Activated CD8-positive, alpha-beta memory T cell treated with anti-CD3 and anti-CD28 coated beads, Interleukin-2, amount 50 U/mL, for 24 hours (primary cell): Measurements from ENCODE around the gene LRRC2.
"Not testable (repeated sequence)": the region's sequence is repeated elsewhere in the genome, so short reads cannot be mapped to it uniquely, and the experiment has no call there.

Experiments
- DNase-seq: peaks from one replicate; pipeline ENCODE4 v3.0.0-alpha.2; 2020; ENCODE audit errors: extremely low read depth

Gene LRRC2

DNA sequence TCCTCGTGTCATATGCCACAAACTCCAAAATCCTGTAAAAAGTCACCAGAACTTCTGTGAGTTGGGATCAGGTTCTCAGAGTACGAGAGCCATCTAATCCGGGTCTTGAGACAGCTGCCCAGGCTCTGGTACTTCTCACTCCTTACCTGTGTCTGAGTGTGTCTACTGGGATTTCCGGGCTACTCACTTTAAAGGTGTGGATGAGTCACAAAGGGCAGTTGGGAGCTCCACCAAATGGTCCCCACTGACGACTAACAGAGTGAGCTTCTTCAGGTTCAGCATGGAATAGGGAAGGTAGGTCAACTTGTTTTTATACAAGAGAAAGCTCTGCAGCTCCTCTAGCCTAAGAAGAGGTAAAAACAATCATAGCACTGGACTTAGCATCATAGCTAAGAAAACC, 38.9 kb downstream of the LRRC2 start:
- no peak for DNase-seq

GRCh38 chr3:46524832-46525231, 41.3 kb downstream of the LRRC2 start:
- DNase-seq, result no peak

DNA sequence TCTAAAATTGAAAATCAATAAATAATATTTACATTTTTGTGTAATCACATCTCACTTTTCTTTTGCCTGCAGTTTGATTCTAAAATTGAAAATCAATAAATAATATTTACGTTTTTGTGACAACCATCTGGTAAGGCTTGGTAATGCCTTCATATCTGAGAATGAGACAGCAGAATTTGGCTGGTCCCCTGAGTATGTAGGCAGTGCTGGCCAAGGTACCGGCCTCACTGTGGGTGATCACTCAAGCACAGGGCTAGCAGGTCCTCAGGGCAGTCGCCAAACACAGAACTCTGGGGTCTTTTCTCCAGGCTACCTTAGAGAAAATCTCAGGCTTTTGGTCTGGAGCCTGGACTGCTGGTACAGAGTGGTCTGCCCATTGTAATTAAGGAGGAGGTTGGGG, 42.1 kb downstream of the LRRC2 start:
- no peak for DNase-seq

- DNase-seq, result no peak
Measured at GRCh38 chr3:46523556-46523955, 42.5 kb downstream of the LRRC2 start.

DNA sequence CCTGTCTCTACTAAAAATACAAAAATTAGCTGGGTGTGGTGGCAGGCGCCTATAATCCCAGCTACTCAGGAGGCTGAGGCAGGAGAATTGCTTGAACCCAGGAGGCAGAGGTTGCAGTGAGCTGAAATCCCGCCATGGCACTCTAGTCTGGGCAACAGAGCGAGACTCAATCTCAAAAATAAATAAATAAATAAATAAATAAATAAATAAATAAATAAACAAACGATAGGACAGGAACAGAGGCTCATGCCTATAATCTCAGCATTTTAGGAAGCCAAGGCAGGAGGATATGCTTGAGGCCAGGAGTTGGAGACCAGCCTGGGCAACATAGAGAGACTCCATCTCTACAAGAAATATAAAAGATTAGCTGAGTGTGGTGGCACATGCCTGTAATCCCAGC, 43.9 kb downstream of the LRRC2 start:
- not testable (repeated sequence) for DNase-seq

GRCh38 chr3:46521096-46521495, 45.0 kb downstream of the LRRC2 start:
- no peak for DNase-seq

DNA sequence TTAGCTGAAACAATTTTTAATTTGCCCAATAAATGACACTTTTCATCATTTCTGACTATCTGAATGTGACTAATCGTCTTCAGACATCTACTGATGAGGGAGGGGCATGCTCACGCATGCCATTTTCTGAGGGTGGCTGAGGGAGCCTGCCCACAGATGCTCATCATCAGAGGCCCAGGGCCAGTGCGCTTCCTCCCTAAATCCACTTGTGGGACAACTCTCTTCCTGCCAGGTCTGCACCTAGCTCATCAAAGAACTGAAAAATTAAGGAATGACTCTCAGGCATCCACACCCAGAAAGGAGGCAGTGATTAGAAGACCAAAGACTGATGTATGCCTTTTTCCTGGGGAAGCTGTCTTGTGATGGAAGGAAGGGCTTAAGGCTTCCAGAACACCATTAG, 45.6 kb downstream of the LRRC2 start:
- no peak for DNase-seq

GRCh38 chr3:46519952-46520351, 46.1 kb downstream of the LRRC2 start:
- DNase-seq, result no peak

DNA sequence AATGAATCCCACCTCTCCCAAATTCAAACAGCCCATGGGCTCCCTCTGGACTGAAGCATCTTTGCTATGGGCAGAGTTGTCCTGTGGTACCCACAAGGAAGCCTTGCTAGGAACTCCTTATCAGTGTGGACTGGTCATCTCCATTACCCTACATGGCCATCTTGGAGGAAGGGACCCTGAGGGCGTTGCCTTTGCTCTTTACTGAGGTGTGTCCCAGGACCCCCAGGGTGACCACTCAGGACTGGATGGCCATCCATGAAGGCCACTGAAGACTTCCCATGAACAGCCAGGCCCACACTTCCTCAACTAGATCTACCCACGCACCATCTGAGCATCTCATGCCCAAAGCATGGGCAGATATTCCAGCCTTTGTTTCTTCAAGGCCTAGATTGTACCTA, 48.3 kb downstream of the LRRC2 start:
- no peak for DNase-seq

GRCh38 chr3:46517016-46517783, 48.9 kb downstream of the LRRC2 start:
- no peak for DNase-seq

GRCh38 chr3:46516521-46516920, 49.6 kb downstream of the LRRC2 start:
- DNase-seq, result no peak

- no peak for DNase-seq
Measured at GRCh38 chr3:46512191-46512749, 53.8 kb downstream of the LRRC2 start.

- no peak for DNase-seq
Measured at GRCh38 chr3:46509661-46510187, 56.4 kb downstream of the LRRC2 start.

DNA sequence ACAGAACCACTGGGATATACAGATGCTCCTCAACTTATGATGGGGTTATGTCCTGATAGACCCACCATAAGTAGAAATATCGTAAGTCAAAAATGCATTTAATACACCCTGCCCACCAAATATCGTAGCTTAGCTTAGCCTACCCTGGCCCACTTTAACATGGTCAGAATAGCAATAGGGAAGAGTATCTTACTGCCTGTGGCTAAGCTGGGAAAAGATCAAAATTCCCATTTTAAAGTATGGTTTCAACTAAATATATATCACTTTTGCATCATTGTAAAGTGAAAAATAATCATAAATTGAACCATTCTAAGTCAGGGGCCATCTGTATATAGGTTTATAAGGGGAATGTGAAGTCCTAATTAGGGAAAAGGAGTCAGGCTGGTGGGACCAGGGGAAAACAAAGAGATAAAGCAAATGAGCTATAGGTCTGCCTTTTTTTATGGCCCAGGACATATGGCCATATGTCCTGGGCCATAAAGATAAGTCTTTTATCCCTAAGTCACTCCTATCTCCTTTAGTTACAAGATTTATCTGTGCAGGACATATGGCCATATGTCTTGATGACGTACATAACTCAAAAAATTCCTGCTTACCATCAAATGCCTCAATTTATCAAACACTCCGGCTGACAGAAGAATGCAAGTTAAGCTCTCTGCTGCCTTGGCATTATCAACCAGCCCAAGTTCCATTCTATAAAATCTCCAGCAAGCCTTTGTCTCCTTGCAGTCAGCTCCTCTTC, 57.1 kb downstream of the LRRC2 start:
- no peak for DNase-seq

GRCh38 chr3:46506526-46506925, 59.6 kb downstream of the LRRC2 start:
- DNase-seq, result no peak

DNA sequence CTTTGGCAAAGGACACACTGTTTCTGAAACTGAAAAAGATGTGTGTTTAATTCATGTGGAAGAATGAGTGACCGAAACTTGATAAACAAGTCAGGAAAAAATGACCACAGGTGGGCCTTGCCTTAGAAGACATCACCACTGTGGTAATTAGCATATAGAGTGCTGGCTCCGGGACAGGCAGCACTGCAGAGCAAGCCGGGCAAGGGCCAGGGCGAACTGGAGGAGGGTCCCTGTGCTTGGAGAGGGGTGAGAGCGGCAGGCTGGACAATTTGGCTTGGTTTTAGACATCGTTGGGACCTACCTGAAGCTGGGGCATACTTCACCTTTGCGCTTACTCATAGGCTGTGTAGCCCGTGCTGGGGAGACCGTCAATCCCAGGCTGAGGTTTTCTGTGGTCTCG, 60.1 kb downstream of the LRRC2 start:
- DNase-seq, result no peak

GRCh38 chr3:46504789-46505188, 61.3 kb downstream of the LRRC2 start:
- DNase-seq, result peak; percentile 18

GRCh38 chr3:46503200-46503874, 62.8 kb downstream of the LRRC2 start:
- DNase-seq, result no peak

GRCh38 chr3:46501702-46502101, 64.4 kb downstream of the LRRC2 start:
- no peak for DNase-seq

DNA sequence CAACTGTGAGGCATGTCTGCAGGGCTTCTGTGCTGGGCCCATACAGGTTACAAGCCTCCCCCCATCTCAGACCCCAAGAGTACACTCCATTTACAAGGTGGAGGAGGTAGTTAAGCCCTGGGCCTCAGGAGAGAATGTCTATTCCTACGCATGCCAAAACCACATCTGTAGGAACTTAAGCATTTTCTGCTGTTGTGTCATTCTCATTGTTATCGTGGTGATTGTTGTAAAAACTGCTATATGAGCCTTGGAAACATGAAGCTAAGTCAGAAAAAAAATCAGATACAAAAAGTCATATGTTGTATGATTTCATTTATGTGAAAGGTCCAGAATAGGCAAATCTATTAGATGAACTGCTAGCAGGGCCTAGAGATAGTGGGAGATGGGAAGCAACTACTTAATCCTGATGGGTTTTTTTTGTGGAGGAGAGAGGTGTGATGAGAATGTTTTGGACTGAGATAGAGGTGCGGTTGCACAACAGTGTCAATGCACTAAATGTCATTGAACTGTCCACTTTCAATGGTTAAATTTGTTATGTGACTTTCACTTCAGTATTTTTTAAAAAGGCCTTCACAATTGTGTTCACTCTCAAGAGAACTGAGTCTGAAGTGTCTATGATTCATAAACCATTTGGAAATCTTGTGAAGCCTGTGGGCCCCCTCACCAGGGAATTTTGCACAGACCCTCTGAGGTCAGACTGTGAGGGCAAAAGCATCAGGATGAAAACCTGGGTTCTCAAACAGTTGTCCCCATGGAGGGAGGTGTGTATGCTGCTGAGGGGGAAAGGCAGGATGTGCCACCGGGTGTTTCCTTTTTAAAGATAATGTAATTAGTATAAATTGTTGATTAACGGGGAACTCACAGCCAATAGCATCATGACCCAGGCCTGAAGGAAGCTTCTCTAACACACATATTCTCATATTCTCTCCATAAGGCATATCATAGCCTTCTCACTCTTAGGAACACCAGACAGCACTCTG, 65.2 kb downstream of the LRRC2 start:
- no peak for DNase-seq

DNA sequence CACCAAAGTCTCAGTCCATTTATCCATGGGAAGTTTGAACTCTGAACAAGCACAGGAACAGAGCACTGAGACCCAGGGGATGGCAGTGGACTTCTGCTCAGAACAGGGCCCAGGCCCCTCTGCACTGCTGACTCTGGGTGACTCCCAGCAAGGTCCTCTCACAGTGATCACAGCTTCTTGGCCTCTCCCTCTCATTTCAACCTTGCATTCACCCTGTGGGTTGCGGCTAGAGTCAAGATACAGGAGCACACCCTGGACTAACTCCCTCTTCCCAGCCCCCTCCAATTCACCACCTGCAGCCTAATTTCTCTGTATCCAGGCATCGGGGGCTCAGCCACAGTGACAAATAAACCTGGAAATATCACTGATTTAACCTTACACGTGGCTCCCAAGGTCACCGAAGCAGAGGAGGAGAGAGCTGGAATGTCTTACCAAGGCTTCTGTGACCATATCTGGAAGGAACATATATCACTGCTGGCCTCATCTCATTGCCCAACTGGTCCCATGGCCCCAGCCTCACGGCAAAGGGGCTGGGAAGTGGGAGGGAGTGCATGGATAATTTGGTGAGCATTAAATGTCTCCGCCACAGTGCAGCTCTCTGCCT, 67.1 kb downstream of the LRRC2 start:
- DNase-seq, result no peak
